Aorta (tissue), 5 donors: ENCODE measurements around the gene KRT1. TPM values are rescaled to one million over a fixed set of nuclear protein-coding genes. Genes with fewer than 3 reads are reported as not detected.

ENCODE experiments used
- ATAC-seq: fragments of 200-7000 bp; cut with Tn5 transposase; one replicate; pipeline ENCODE4 v1.9.1; 2022; ENCODE audit warnings: moderate library complexity; ENCODE audit not compliant: low FRiP score
- DNase-seq, 2 donors: peaks; one replicate each; pipeline ENCODE4 v3.0.0-alpha.2; 2020
- H3K27ac ChIP-seq, 2 donors: one replicate each; pipeline ENCODE4 v1.5.1; 2013; ENCODE audit warnings: low read length in 2 of 2, mild to moderate bottlenecking in 2 of 2, moderate library complexity in 2 of 2, control low read depth in 1 of 2, inconsistent platforms in 1 of 2, low read depth in 1 of 2
- H3K27me3 ChIP-seq, 2 donors: one replicate each; pipeline ENCODE4 v1.6.1; 2013; ENCODE audit warnings: control low read depth in 1 of 2, low read length in 1 of 2, mild to moderate bottlenecking in 1 of 2, moderate library complexity in 1 of 2; ENCODE audit not compliant: insufficient read depth in 2 of 2, control insufficient read depth in 1 of 2
- H3K36me3 ChIP-seq, 2 donors: one replicate each; pipeline ENCODE4 v1.6.1; 2013; ENCODE audit warnings: control low read depth in 1 of 2, low read length in 1 of 2, mild to moderate bottlenecking in 1 of 2; ENCODE audit not compliant: insufficient read depth in 2 of 2, control insufficient read depth in 1 of 2
- H3K4me1 ChIP-seq, 2 donors: one replicate each; pipeline ENCODE4 v1.6.1; 2013; ENCODE audit warnings: low read length in 2 of 2, control low read depth in 1 of 2, mild to moderate bottlenecking in 1 of 2, moderate library complexity in 1 of 2; ENCODE audit not compliant: insufficient read depth in 2 of 2, control insufficient read depth in 1 of 2
- H3K4me3 ChIP-seq, 2 donors: one replicate each; pipeline ENCODE4 v1.5.1; 2013; ENCODE audit warnings: low read length in 2 of 2, control low read depth in 1 of 2, mild to moderate bottlenecking in 1 of 2
- H3K9me3 ChIP-seq: one replicate; pipeline ENCODE4 v1.6.1; 2013; ENCODE audit warnings: mild to moderate bottlenecking, low read length; ENCODE audit not compliant: control insufficient read depth
- WGBS, 2 donors: extraction: QIAGEN DNeasy Blood & Tissue Kit; methylation state at CpG; one replicate each; pipeline ENCODE4 v1.1.7; 2013; 5-methylcytosine and 5-hydroxymethylcytosine counted together
- intact Hi-C, 2 donors: fragments of 100-400 bp; cut with DNase I; formaldehyde crosslinking; loops; one replicate each; pipeline versions ENCODE4 v1.14.2 to v1.15.0; 2022
- polyA plus RNA-seq, 2 donors: library from polyadenylated mRNA; stranded (reverse); fragments of 200-250 nt; gene quantifications; one replicate each; pipeline ENCODE4 v1.2.3, GENCODE V29; 2013
- total RNA-seq, 2 donors: library from RNA; stranded (reverse); fragmentation: NEBNext Ultra II Directional; extraction: Animal tissue kit (Norgen Biotek cat#: 25700); gene quantifications; one replicate each; pipeline ENCODE4 v1.2.1, GENCODE V29; 2021
- donor health status: healthy with polysubstance abuse.
- donor health status: Bipolar disorder and iron deficiency.
- donor health status: DM: no; HTN: no; CAD: no.
- donor health status: DM: no; HTN: no; CAD: no.
- donor health status: DM: yes; HTN: yes; CAD: no.

The KRT1 gene
- total and polyA plus RNA-seq, 4 donors: 0.51 TPM; not detected in 3

DNA sequence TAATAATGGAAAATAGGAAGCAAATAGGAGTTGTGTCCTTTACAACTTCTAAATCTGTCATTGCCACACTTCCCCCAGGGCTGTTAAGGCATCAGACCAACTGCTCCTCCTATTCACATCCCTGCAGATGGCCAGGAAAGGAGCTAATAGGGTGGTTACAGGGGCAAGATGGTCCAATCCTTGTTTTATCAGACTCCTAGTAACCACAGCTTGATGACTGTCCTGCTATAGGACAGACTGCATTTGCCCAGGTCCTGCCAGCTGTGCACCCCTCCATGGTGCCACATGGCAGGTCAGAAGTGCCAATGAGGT is 17.3 kb downstream of the KRT1 start:
- intact Hi-C loops: no loop called here
- Histone ChIP-seq H3K4me1 (no peaks in the 10 kb centered on the region), H3K27ac (no peak overlapping the region), H3K27me3 (peaks cover 0 to 3% of the 10 kb centered on the region in 2 donors), H3K9me3 (no peaks in the 10 kb centered on the region), H3K36me3 (no peaks in the 10 kb centered on the region), H3K4me3 (no peak overlapping the region)
- ATAC-seq (no peak), DNase-seq (no peak)

DNA sequence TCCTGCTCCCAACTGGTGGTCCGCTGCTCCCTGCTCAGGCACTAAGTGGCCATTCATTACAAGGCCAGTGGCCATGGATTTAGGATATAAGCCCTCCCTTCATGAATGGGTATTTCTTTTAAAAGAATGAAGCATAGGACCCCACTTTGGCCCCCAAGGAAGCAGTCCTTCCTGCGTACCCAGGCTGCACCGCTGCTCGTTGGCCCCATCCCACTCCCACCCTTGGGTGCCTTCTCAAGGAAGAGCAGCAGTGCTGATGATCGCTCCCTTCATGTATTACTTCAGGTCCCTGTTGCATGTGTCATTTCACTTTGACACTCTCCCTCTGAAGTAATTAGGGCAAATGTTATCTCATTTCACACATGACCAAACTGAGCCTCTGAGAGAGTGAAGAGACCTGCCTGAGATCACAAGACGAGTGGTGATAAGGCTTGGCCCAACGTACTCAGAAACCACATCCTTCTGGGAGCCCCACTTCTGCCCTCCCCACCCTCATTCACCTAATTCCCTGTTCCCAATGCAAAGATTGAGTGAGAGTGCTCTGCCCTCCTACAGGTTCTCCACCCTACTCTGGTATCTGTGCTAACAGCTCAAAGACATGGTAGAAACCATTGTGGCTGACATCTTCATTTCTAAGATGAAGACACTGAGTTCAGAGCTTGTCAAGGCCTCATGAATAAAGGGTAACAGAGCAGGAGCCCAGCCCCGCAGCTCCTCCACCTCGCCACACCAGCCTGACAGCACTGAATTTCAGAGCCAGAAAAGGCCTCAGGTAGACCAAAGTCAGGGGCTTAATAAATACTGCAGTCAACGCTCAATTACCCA is 17.9 kb downstream of the KRT1 start:
- Histone ChIP-seq H3K9me3 (no peaks in the 10 kb centered on the region), H3K27ac (no peak overlapping the region), H3K27me3 (peaks cover 0 to 3% of the 10 kb centered on the region in 2 donors), H3K36me3 (no peaks in the 10 kb centered on the region), H3K4me3 (no peak overlapping the region), H3K4me1 (no peaks in the 10 kb centered on the region)
- intact Hi-C loops: no loop called here
- ATAC-seq (no peak), DNase-seq (no peak)
- WGBS, 2 donors: 73 to 81% methylated on average over 10 of the region's 10 CpGs

DNA sequence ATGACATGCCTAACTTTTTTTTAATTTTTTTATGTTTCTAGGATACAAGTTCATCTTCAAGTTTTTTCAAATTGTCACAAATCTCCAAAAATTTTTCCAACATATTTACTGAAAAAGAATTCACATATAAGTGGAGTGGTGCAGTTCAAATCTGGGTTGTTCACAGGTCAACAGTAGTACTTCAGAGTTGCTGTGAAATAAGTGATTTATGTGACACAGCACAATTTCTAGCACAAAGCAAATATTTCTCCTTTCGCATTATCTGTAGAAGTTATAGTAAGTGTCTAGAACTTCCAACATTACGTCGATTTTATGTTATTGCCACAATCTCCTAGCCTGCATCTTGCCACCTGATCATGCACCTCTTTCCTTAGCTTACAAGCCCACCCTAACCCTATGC is 18.5 kb downstream of the KRT1 start:
- Histone ChIP-seq H3K4me3 (no peak overlapping the region), H3K4me1 (no peaks in the 10 kb centered on the region), H3K36me3 (no peaks in the 10 kb centered on the region), H3K27me3 (peaks cover 0 to 3% of the 10 kb centered on the region in 2 donors), H3K27ac (no peak overlapping the region), H3K9me3 (no peaks in the 10 kb centered on the region)
- ATAC-seq: no peak
- DNase-seq: no peak
- WGBS, 2 donors: 48 to 56% methylated on average over 3 of the region's 3 CpGs
- intact Hi-C loops: no loop called here

DNA sequence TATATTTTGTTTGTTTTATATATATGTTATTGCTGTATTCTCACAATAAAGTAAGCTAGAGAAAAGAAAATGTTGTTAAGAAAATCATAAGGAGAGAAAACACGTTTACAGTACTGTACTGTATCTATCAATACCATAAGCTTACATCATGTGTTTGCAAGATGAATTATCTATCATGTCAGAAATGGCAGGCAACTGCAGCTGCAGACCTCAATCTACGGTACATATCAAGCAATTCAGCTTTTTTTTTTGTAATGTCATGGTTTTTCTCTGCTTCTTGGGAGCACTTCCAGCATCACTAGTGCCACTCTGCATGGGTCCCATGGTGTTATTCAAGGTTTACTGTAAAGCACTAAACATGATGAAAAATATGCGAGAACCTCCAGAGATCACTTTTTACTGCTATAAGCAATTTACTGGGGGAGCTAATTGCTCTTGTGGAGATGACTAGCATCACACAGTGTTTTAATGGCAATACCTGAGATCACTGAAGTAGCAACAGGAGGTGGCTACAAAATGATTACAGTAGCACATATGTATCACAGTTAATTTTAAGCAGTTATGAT is 19.2 kb downstream of the KRT1 start:
- H3K36me3 ChIP-seq: no peaks in the 10 kb centered on the region
- WGBS, 2 donors: 70% methylated on average over 3 of the region's 3 CpGs
- DNase-seq (no peak), ATAC-seq (no peak)
- H3K27ac ChIP-seq: no peak overlapping the region
- no peaks in the 10 kb centered on the region for H3K9me3 ChIP-seq
- intact Hi-C loops: no loop called here
- peaks cover 0 to 3% of the 10 kb centered on the region in 2 donors for H3K27me3 ChIP-seq
- no peak overlapping the region for H3K4me3 ChIP-seq
- no peaks in the 10 kb centered on the region for H3K4me1 ChIP-seq

DNA sequence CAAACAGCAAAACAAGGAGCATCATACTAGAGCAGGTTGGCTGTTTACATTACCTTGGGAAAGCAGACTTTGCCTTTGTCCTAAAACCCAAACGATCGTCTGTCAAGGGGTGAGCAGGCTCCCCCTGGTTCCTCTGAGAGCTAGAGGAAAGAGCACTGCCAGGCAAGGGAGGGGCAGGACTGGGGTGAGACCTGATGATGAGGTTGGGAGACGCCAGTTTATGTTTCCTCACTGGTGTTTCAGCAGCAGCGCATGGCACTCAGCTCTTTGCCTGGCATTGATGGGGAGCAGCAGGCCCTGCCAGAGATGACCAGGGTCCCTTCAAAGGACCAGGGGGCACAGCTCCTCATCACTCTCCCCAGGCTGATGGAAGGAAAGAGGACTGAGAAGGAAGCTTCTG is 20.3 kb downstream of the KRT1 start:
- intact Hi-C loops: no loop called here
- peaks cover 0 to 3% of the 10 kb centered on the region in 2 donors for H3K27me3 ChIP-seq

DNA sequence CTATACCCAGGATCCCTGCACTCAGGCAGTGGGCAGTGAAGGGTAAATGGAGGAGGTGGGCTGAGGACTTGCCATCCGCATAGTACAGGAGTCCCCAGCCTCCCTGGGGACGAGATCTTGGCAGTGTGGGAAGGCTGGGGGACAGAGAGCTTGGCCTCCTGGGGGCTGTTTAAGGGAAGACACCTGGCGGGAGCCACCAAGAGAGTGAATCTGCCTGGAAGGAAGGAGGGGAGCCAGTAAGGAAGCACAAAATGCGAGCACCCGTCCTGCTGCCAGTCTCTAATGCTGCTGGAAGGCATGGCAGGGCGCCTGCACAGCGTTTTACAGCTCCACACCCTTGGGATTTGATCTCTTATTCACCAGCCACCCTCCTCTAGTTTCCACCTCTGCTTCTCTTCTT is 20.8 kb downstream of the KRT1 start:
- Histone ChIP-seq H3K27ac (no peak overlapping the region), H3K9me3 (no peaks in the 10 kb centered on the region), H3K4me1 (no peaks in the 10 kb centered on the region), H3K36me3 (no peaks in the 10 kb centered on the region), H3K4me3 (no peak overlapping the region), H3K27me3 (peaks cover 0 to under 1% of the 10 kb centered on the region in 2 donors)
- ATAC-seq (no peak), DNase-seq (no peak)
- intact Hi-C loops: no loop called here
- WGBS, 2 donors: 53 to 55% methylated on average over 7 of the region's 7 CpGs

More for the DNA sequence above, 20.3 kb downstream of the KRT1 start:
- Histone ChIP-seq H3K4me3 (no peak overlapping the region), H3K27ac (no peak overlapping the region), H3K4me1 (no peaks in the 10 kb centered on the region), H3K9me3 (no peaks in the 10 kb centered on the region), H3K36me3 (no peaks in the 10 kb centered on the region)
- WGBS, 2 donors: 69 to 70% methylated on average over 4 of the region's 4 CpGs
- no peak for DNase-seq
- ATAC-seq: no peak

DNA sequence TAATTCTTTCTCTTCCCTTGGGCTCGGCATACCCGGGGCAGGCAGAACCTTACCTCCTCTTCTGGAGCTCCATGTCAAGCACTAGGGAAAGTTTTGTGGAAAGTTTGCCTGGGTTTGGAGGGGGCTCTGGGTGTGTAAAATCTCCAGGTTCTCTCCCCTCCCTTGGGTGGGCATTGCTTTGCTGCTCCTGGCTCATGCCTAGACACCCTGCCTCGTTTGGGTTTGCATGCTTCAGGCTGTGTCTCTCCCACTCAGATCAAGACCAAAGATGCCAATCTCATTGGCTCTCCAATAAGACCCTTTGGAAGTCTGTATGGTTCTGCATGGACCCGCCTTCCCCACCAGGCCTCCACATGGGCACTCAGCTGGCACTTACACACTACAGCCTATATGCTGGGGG is 22.0 kb downstream of the KRT1 start:
- Histone ChIP-seq H3K27ac (no peak overlapping the region), H3K9me3 (no peaks in the 10 kb centered on the region), H3K4me3 (no peak overlapping the region), H3K36me3 (no peaks in the 10 kb centered on the region), H3K4me1 (no peaks in the 10 kb centered on the region), H3K27me3 (no peaks in the 10 kb centered on the region)
- WGBS, 2 donors: 72 to 75% methylated on average over 4 of the region's 4 CpGs
- intact Hi-C loops: no loop called here
- ATAC-seq (no peak), DNase-seq (no peak)

DNA sequence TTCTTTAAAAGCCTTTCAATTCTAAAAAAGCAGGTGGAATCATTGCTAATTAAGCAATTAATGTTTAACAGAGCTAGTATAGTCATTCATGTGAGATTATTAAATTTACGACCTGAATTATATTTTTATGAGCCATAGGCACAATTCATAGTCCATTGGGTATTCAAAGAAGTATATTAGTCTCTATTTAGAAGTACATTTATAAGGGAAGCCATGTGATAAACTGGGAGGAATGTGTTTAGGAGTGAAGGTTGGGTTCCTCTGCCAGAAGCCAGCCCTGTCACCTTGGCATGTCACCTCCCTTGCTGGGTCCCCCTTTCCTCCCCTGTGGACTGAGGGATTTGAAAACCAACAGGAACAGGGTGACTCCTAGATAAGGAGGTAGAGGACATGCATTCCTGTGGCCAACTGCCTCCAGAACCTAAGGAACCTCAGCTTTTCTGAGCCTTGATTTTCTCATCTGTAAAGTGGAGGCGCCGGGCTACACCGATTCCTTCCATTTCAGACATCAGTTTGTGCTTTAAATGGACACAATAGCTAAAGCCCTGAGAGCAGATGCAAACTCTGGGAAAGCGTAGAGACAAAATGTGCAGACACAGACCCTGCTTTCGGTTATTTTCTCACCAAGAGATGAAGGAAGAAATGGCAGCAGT is 22.8 kb downstream of the KRT1 start:
- Histone ChIP-seq H3K9me3 (no peaks in the 10 kb centered on the region), H3K4me1 (no peaks in the 10 kb centered on the region), H3K27me3 (no peaks in the 10 kb centered on the region), H3K4me3 (no peak overlapping the region), H3K27ac (no peak overlapping the region), H3K36me3 (no peaks in the 10 kb centered on the region)
- ATAC-seq: no peak
- WGBS, 2 donors: 75 to 90% methylated on average over 6 of the region's 6 CpGs
- DNase-seq: no peak
- intact Hi-C loops: no loop called here

DNA sequence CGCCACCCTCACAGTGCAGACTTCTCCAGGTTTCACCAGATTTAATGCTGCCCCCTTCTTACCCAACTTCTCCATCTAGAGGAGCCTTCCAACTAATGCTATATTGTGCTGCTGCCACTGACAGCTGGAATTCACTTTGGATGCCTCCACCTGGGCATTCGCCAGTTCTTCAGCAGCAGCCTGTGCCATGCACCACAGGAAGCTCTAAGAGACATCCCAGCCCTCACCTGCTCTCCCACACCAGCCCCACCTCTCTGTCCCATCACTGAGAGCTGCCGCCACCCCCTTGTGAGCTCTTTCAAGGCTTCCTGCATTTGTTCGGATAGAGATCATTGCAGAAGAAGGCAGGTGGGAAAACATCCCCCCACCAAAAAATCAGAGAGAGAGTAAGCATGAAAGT is 23.6 kb downstream of the KRT1 start:
- intact Hi-C loops: no loop called here
- DNase-seq (no peak), ATAC-seq (no peak)

More for the DNA sequence above, 23.6 kb downstream of the KRT1 start:
- no peaks in the 10 kb centered on the region for H3K9me3 ChIP-seq
- H3K27me3 ChIP-seq: no peaks in the 10 kb centered on the region
- H3K4me1 ChIP-seq: no peaks in the 10 kb centered on the region
- H3K27ac ChIP-seq: no peak overlapping the region
- no peak overlapping the region for H3K4me3 ChIP-seq
- WGBS, 2 donors: 68 to 75% methylated on average over 4 of the region's 4 CpGs
- H3K36me3 ChIP-seq: no peaks in the 10 kb centered on the region
